Measurements from ENCODE around the gene C16orf74. TPM values are rescaled to one million over a fixed set of nuclear protein-coding genes. Genes with fewer than 3 reads are reported as not detected.

C16orf74 gene
- total RNA-seq, 1 donor, result 0.81 TPM

GRCh38 chr16:85682516-85682915 is 68.4 kb downstream of the C16orf74 start:
- H3K4me3 ChIP-seq (ENCODE audit: low read depth, low read length), result no peak overlapping the region
- TF ChIP-seq CTCF (IDR thresholded peaks at IDR 0.05; ENCODE audit: insufficient read depth, low read length), result no peak
- DNase-seq (ENCODE audit: low read depth), result no peak

GRCh38 chr16:85681255-85681654 is 69.6 kb downstream of the C16orf74 start:
- no peak for TF ChIP-seq CTCF (IDR thresholded peaks at IDR 0.05; ENCODE audit: insufficient read depth, low read length)
- DNase-seq (ENCODE audit: low read depth), result no peak

GRCh38 chr16:85680352-85680944 is 70.4 kb downstream of the C16orf74 start:
- H3K4me3 ChIP-seq (ENCODE audit: low read depth, low read length), result no peak overlapping the region
- TF ChIP-seq CTCF (IDR thresholded peaks at IDR 0.05; ENCODE audit: insufficient read depth, low read length), result no peak
- DNase-seq (ENCODE audit: low read depth), result no peak

More at GRCh38 chr16:85681255-85681654, 69.6 kb downstream of the C16orf74 start:
- H3K4me3 ChIP-seq (ENCODE audit: low read depth, low read length), result no peak overlapping the region

GRCh38 chr16:85679870-85680269 is 71.0 kb downstream of the C16orf74 start:
- no peak overlapping the region for H3K4me3 ChIP-seq (ENCODE audit: low read depth, low read length)
- TF ChIP-seq CTCF (IDR thresholded peaks at IDR 0.05; ENCODE audit: insufficient read depth, low read length), result no peak
- no peak for DNase-seq (ENCODE audit: low read depth)

- TF ChIP-seq CTCF (IDR thresholded peaks at IDR 0.05; ENCODE audit: insufficient read depth, low read length), result no peak
- no peak for DNase-seq (ENCODE audit: low read depth)
- no peak overlapping the region for H3K4me3 ChIP-seq (ENCODE audit: low read depth, low read length)
These were observed 72.1 kb downstream of the C16orf74 start for GRCh38 chr16:85678821-85679220.

- no peak for TF ChIP-seq CTCF (IDR thresholded peaks at IDR 0.05; ENCODE audit: insufficient read depth, low read length)
- DNase-seq (ENCODE audit: low read depth), result no peak
- no peak overlapping the region for H3K4me3 ChIP-seq (ENCODE audit: low read depth, low read length)
These were observed 72.9 kb downstream of the C16orf74 start for GRCh38 chr16:85678016-85678415.
